ENCODE data around the gene TOM1L2. TPM values are rescaled to one million over a fixed set of nuclear protein-coding genes. Genes with fewer than 3 reads are reported as not detected.
A peak's percentile ranks its signal among the peaks of the same experiment; 100 is the strongest.
"Not testable (repeated sequence)": the region's sequence is repeated elsewhere in the genome, so short reads cannot be mapped to it uniquely, and the experiment has no call there.

The TOM1L2 gene
- total RNA-seq, 1 donor from 2014 or later: 88.6 TPM

GRCh38 chr17:17810084-17810894 is 161.9 kb downstream of the TOM1L2 start:
- no peak for DNase-seq (ENCODE audit: extremely low spot score in 2 of 2)
- TF ChIP-seq POLR2AphosphoS5 (IDR thresholded peaks at IDR 0.05; ENCODE audit: insufficient read depth in 1 of 2, low read depth in 1 of 2) (peak; percentile 27 to 52), CTCF (IDR thresholded peaks at IDR 0.05) (no peak), POLR2A (IDR thresholded peaks at IDR 0.05) (peak in 1 of 2 donors; percentile 7)
- peaks cover 60% of the 10 kb centered on the region for H3K4me1 ChIP-seq
- peak overlapping the region; percentile 39 to 41 for H3K4me3 ChIP-seq
- intact Hi-C loops (cut with DNase I): loop anchor here (10.0 kb wide), 1 partner anchor 115 kb away; no protein-coding TSS in a partner anchor
- H3K27me3 ChIP-seq: no peaks in the 10 kb centered on the region
- peaks cover 0 to 37% of the 10 kb centered on the region in 2 donors for H3K36me3 ChIP-seq
- H3K27ac ChIP-seq: peak overlapping the region; percentile 91
- H3K9me3 ChIP-seq: no peaks in the 10 kb centered on the region

DNA sequence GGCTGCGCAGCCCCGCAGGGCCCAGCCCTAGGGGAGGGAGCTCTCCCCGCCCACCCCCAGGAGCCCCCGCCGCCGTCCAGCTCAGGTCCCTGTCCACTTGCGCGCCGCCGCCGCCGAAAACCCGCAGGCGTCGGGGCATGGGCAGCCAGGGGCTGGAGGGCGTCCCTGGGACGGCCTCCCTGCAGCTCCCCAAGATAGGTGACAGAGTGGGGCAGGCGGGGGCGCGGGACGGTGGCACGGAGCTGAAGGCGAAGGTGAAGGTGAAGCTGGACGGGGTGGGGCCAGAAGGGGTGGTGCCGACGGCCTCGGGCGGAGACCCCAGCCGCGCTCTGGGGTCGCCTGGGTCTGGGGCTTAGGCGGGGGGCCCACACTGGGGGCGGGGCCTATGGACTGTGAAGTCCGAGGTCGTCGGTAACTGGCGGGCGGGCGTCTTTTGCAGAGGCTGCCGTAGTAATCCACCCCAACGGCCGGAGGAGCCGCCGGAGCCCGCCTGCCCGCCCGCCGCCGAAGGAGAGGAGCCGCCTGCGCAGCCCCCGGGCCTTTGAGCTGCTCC is 162.6 kb downstream of the TOM1L2 start:
- H3K27me3 ChIP-seq: no peaks in the 10 kb centered on the region
- peak overlapping the region; percentile 91 for H3K27ac ChIP-seq
- peak overlapping the region; percentile 39 to 41 for H3K4me3 ChIP-seq
- intact Hi-C loops (cut with DNase I): loop anchor here (10.0 kb wide), 1 partner anchor 115 kb away; no protein-coding TSS in a partner anchor
- H3K36me3 ChIP-seq: peaks cover 0 to 34% of the 10 kb centered on the region in 2 donors
- peaks cover 56% of the 10 kb centered on the region for H3K4me1 ChIP-seq
- no peaks in the 10 kb centered on the region for H3K9me3 ChIP-seq
- TF ChIP-seq POLR2A (IDR thresholded peaks at IDR 0.05) (no peak), POLR2AphosphoS5 (IDR thresholded peaks at IDR 0.05; ENCODE audit: insufficient read depth in 1 of 2, low read depth in 1 of 2) (no peak), CTCF (IDR thresholded peaks at IDR 0.05) (no peak)
- no peak for DNase-seq (ENCODE audit: extremely low spot score in 2 of 2)

DNA sequence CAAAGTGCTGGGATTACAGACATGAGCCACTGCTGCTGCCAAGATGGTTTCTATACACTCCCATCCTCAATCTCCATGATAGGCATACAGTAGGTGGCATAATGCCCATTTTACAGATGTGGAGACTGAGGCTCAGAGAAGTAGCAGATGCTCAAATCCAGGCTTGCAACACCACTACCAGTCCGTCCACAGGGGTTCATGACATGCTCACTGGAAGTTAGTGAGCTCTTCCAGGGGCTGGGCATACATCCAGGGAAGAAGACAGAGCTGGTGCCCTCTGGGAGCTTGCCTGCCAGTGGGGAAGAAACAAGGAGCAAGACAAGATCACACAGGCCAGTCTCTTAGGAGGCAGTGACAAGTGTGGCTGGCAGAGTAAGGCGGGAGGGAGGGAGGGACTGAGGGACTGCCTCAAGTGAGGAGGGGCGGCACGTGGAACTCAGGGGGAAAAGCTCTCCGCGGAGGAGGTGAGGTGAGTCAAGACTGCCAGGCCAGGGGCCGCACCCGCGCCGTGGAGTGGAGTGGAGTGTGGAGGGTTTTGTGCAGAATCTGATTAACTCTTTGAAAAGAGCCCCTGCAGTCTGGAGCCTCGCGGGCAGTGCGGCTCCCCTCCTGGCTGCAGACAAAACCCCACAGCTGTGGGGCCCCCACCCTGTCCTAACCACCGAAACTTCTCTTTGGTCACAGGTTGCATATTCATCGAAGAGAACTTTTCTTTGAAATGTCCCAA is 163.3 kb downstream of the TOM1L2 start:
- intact Hi-C loops (cut with DNase I): no loop called here
- H3K36me3 ChIP-seq: peaks cover 0 to 28% of the 10 kb centered on the region in 2 donors
- TF ChIP-seq POLR2AphosphoS5 (IDR thresholded peaks at IDR 0.05; ENCODE audit: insufficient read depth in 1 of 2, low read depth in 1 of 2) (peak in 1 of 2 donors; percentile 13), POLR2A (IDR thresholded peaks at IDR 0.05) (no peak)
- no peaks in the 10 kb centered on the region for H3K27me3 ChIP-seq
- peak overlapping the region; percentile 91 for H3K27ac ChIP-seq
- no peak overlapping the region for H3K4me3 ChIP-seq
- H3K4me1 ChIP-seq: peaks cover 48% of the 10 kb centered on the region
- DNase-seq (ENCODE audit: extremely low spot score in 2 of 2): no peak
- no peaks in the 10 kb centered on the region for H3K9me3 ChIP-seq

- intact Hi-C loops (cut with DNase I): not testable (repeated sequence)
Observed at GRCh38 chr17:17808200-17808599, 164.0 kb downstream of the TOM1L2 start.

GRCh38 chr17:17807440-17807839 is 164.8 kb downstream of the TOM1L2 start:
- Histone ChIP-seq H3K27me3 (no peaks in the 10 kb centered on the region), H3K4me1 (peaks cover 36% of the 10 kb centered on the region), H3K36me3 (peaks cover 0 to 13% of the 10 kb centered on the region in 2 donors), H3K27ac (no peak overlapping the region), H3K9me3 (no peaks in the 10 kb centered on the region), H3K4me3 (no peak overlapping the region)
- intact Hi-C loops (cut with DNase I): no loop called here
- DNase-seq (ENCODE audit: extremely low spot score in 2 of 2): no peak
- TF ChIP-seq POLR2A (IDR thresholded peaks at IDR 0.05): no peak
- no peak for TF ChIP-seq POLR2AphosphoS5 (IDR thresholded peaks at IDR 0.05; ENCODE audit: insufficient read depth in 1 of 2, low read depth in 1 of 2)
- TF ChIP-seq CTCF (IDR thresholded peaks at IDR 0.05): no peak

More at GRCh38 chr17:17808200-17808599, 164.0 kb downstream of the TOM1L2 start:
- DNase-seq (ENCODE audit: extremely low spot score in 2 of 2); H3K27me3 ChIP-seq; H3K27ac ChIP-seq; H3K4me3 ChIP-seq; H3K9me3 ChIP-seq: not testable (repeated sequence)
- Histone ChIP-seq H3K4me1 (peaks cover 44% of the 10 kb centered on the region), H3K36me3 (peaks cover 0 to 21% of the 10 kb centered on the region in 2 donors)
